ENCODE measurements around the gene ZNF440. TPM values are rescaled to one million over a fixed set of nuclear protein-coding genes. Genes with fewer than 3 reads are reported as not detected.

Gene ZNF440
- total RNA-seq, 1 donor from 2014 or later: 20.7 TPM

DNA sequence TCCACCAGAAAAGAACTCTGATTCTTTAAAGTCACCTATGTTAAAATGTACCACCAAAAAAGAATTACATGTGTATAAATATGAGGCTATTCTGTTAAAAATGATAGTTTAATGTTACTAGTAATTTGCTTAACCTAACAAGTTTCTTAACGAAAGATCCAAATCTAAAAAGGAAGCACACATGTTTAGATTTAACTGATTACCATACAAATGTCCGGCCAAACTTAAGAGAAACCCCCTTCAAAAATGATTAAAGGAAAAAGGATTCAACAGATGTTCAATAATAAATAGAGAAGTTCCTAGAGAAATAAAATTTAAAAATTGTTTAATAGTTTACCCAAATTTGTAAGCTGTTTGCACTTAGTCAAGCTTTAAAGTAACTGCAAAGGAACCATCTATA lies 68.5 kb downstream of the ZNF440 start:
- no peaks in the 10 kb centered on the region for H3K36me3 Mint-ChIP-seq
- peaks cover 24% of the 10 kb centered on the region for H3K4me1 Mint-ChIP-seq (ENCODE audit: unreplicated experiment)
- peaks cover 5% of the 10 kb centered on the region for H3K27me3 Mint-ChIP-seq
- TF ChIP-seq, protein P1, sequence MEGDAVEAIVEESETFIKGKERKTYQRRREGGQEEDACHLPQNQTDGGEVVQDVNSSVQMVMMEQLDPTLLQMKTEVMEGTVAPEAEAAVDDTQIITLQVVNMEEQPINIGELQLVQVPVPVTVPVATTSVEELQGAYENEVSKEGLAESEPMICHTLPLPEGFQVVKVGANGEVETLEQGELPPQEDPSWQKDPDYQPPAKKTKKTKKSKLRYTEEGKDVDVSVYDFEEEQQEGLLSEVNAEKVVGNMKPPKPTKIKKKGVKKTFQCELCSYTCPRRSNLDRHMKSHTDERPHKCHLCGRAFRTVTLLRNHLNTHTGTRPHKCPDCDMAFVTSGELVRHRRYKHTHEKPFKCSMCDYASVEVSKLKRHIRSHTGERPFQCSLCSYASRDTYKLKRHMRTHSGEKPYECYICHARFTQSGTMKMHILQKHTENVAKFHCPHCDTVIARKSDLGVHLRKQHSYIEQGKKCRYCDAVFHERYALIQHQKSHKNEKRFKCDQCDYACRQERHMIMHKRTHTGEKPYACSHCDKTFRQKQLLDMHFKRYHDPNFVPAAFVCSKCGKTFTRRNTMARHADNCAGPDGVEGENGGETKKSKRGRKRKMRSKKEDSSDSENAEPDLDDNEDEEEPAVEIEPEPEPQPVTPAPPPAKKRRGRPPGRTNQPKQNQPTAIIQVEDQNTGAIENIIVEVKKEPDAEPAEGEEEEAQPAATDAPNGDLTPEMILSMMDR (conservative IDR thresholded peaks at IDR 0.05): no peak
- H3K4me3 Mint-ChIP-seq: no peak overlapping the region
- peaks cover 4% of the 10 kb centered on the region for H3K9me3 Mint-ChIP-seq
- no peak for DNase-seq (ENCODE audit: extremely low spot score, unreplicated experiment)
- no peak overlapping the region for H3K27ac Mint-ChIP-seq

Other genes starting within 250 kb of the ZNF440 start
- 3.2 and 6.0 TPM in 2 replicates for gene ACP5, start 236.6 kb upstream of the ZNF440 start, total RNA-seq (ENCODE audit: low replicate concordance)
- 21.6 and 26.1 TPM in 2 replicates for gene ZNF627, start 216.8 kb upstream of the ZNF440 start, total RNA-seq (ENCODE audit: low replicate concordance)
- 11.5 and 17.8 TPM in 2 replicates for gene ZNF823, start 75.3 kb upstream of the ZNF440 start, total RNA-seq (ENCODE audit: low replicate concordance)
- 4.1 and 6.3 TPM in 2 replicates for gene ZNF441, start 47.3 kb upstream of the ZNF440 start, total RNA-seq (ENCODE audit: low replicate concordance)
- 3.7 and 8.8 TPM in 2 replicates for gene ZNF491, start 15.8 kb upstream of the ZNF440 start, total RNA-seq (ENCODE audit: low replicate concordance)
- 2.1 and 2.5 TPM in 2 replicates for gene ZNF439, start 34.5 kb downstream of the ZNF440 start, total RNA-seq (ENCODE audit: low replicate concordance)
- 18.6 and 20.1 TPM in 2 replicates for gene ZNF69, start 73.5 kb downstream of the ZNF440 start, total RNA-seq (ENCODE audit: low replicate concordance)
- gene ZNF700, start 110.8 kb downstream of the ZNF440 start, total RNA-seq (ENCODE audit: low replicate concordance): 14.1 and 16.1 TPM in 2 replicates
- gene ZNF763, start 150.8 kb downstream of the ZNF440 start, total RNA-seq (ENCODE audit: low replicate concordance): 4.8 and 5.0 TPM in 2 replicates
- gene ZNF433, start 221.4 kb downstream of the ZNF440 start, total RNA-seq (ENCODE audit: low replicate concordance): 8.9 and 11.9 TPM in 2 replicates
- 1.4 and 1.8 TPM in 2 replicates for gene ZNF878, start 238.7 kb downstream of the ZNF440 start, total RNA-seq (ENCODE audit: low replicate concordance)

Data from type B pancreatic cell (in vitro differentiated cells).